ENCODE measurements around the gene FAM168A.
"Not testable (repeated sequence)": the region's sequence is repeated elsewhere in the genome, so short reads cannot be mapped to it uniquely, and the experiment has no call there.

The FAM168A gene

GRCh38 chr11:73592640-73593039 lies 5.3 kb downstream of the FAM168A start:
- DNase-seq, result no peak

DNA sequence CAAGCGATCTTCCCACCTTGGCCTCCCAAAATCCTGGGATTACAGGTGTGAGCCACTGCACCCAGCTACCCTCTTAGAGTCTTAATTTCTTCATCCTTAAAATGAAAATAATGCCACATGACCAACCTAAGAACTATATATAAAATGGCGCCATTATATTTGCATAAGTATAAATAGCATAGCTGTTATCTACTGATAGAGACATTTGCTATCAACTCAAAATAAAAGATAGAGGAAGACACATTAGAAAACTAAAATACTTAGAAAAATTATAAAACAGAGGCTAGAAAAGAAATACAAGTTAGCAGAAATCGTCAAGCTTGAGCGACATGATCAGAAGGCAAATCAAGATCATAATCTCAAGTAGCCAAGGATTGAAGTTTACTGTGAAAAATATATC lies 6.2 kb downstream of the FAM168A start:
- no peak for DNase-seq

GRCh38 chr11:73590991-73591390 lies 6.9 kb downstream of the FAM168A start:
- no peak for DNase-seq

DNA sequence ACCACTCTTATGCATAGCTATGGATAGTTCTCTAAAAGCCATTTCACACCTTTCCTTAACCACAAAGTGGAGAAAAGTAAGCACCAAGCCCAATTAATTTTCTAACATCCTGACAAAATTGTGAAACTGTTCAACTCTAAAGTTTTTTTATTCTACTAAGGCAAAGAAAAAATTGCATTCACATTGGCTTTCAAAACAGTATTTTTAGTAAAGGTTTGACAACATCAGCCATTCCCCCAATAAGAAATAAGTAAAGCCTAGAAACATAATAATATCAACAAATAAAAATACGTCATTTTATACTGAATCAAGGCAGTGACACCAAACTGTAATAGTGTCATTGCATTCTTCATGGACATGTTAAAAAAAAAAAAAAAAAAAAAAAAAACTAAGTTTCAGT lies 11.1 kb downstream of the FAM168A start:
- no peak for DNase-seq

DNA sequence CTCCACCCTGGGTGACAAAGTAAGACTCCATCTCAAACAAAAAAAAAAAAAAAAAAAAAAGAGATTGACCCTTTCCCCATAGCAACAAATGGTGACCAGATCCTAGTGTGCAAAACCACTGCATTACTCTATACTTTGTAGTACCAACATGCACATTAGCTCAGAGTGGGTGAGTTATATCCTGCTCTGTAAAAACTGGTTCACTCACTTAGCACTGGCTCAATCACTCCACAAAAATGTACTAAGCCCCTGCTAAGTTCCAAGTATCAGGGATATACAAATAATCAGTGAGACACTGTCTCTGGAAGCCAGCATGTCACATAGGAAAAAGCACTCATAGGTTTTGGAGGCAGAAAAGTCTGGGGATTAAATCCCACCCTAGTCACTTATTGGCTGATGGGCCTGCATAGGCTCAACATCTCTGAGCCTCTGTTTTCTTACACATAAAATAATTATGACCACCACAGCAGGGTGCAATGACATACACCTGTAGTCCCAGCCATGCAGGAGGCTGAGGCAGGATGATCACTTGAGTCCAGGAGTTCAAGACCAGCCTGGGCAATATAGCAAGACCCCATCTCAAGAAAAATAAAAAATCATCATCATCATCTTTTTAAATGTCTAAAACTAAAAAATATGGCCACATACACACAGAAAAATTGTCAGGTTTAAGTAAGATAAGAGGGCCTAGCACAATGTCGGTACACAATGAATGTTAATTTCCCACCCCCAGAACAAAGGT lies 11.9 kb downstream of the FAM168A start:
- no peak for DNase-seq

- no peak for DNase-seq
These were observed 13.1 kb downstream of the FAM168A start for GRCh38 chr11:73584831-73585230.

DNA sequence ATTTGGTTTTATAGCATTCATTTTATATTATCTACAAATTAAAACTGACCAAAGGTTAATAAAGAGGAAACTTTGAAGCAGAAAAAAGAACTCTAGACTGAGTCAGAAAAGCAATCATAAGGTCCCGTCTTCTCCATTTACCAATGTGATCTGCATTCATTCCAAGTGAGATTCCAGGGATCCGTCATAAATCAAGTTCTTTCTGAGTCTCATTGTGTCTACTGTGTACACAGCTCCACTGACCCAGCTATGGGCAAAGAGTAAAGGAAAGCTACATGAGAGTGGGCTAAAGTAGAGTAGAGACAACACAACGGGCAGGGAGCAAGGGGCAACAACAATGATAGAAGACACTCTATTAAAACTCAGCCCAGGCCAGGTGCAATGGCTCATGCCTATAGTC lies 15.3 kb downstream of the FAM168A start:
- DNase-seq, result no peak

DNA sequence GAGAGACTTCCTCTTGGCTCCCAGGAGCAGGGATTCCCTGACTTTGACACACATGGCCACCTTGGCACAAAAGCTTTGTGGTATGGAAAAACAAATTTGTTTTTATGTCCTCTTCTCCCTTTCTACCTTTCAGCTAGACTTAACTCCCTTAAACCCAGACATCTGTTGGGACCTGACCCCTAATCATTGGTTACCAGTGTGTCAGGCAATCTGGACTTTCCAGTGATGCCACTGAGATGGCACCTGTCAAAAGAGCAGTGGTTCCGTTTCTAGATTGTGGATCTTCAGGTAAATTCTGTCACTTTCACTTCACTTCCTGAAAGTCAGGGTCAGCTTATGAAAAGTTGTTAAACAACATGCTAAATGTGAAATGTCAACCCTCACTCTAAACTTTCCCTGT lies 17.2 kb downstream of the FAM168A start:
- not testable (repeated sequence) for DNase-seq

DNA sequence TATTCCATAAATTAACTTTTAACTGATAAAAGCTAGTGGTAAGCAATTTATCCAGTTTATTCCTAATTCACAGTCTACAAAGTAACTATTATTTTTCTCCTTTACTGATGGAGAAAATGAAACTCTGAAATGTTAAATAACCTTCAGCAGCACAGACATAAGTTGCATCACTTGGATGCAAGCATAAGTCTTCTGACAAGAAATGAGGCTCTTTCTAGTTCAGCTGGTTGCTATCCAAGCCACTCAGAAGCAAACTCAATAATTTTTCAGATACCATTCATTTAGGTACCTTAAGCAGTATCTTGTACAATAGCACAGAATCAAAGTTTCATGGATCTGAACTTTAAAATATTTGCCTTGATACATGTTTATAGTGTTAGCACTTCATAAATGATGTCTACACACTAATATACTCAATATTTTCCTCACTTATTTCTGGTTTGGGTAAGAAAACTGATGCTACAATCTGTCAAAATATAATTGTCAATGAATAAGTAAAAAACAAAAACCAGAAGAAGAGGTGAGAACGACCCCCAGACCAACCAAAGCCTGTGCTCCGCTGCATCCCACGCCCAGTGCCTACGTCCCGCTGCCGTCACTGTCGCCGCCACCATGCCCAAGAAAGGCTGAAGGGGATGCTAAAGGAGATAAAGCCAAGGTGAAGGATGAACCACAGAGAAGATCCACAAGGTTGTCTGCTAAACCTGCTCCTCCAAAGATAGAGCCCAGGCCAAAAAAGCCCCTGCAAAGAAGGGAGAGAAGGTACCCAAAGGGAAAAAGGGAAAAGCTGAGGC lies 18.1 kb downstream of the FAM168A start:
- DNase-seq, result no peak

GRCh38 chr11:73578592-73579185 lies 19.2 kb downstream of the FAM168A start:
- DNase-seq, result no peak

DNA sequence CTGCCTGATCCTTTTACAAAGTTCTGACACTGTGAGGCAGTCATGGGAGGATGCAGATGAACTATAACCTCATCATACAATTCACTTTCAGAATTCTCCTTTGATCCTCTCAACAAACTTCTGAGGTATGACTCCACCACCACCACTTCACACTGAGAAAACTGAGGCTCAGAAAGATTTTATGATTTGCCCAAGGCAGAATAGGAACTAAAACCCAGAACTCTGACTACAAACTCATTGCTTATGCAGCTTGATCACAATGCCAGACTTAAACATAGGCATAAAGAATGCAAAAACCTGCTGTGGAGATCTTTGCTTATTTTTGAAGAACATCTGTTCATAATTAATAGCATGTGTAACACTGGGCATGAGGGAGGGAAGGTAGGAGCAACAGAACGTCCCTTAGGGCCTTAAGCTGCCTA lies 20.4 kb downstream of the FAM168A start:
- DNase-seq, result no peak

- DNase-seq, result no peak
These were observed 21.7 kb downstream of the FAM168A start for GRCh38 chr11:73576185-73576614.

GRCh38 chr11:73571982-73572381 lies 25.9 kb downstream of the FAM168A start:
- not testable (repeated sequence) for DNase-seq

DNA sequence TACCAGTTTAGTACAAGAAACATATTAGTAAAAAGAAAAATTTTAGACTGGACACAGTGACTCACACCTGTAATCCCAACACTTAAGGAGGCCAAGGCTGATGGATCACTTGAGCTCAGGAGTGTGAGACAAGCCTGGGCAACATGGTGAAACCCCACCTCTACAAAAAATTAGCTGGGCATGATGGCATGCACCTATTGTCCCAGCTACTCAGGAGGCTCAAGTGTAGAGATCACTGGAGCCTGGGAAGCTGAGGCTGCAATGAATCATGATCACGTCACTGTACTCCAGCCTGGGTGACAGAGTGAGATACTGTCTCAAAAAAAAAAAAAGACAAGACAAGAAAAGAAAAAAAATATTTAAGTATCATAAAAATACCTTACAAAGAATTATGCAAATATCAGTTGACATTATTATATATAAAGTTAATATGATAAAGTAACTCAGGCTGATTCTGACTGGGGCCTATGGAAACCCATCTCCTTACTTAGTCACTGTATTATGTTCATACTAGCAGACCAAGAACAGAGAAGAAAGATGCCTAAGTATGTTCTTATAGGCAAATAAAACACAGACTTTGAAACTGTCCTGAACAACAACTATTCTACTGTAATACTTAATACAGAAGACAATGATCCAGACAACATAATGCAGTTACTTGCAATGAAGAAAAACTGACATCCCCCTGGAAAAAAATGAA lies 27.3 kb downstream of the FAM168A start:
- DNase-seq, result no peak

DNA sequence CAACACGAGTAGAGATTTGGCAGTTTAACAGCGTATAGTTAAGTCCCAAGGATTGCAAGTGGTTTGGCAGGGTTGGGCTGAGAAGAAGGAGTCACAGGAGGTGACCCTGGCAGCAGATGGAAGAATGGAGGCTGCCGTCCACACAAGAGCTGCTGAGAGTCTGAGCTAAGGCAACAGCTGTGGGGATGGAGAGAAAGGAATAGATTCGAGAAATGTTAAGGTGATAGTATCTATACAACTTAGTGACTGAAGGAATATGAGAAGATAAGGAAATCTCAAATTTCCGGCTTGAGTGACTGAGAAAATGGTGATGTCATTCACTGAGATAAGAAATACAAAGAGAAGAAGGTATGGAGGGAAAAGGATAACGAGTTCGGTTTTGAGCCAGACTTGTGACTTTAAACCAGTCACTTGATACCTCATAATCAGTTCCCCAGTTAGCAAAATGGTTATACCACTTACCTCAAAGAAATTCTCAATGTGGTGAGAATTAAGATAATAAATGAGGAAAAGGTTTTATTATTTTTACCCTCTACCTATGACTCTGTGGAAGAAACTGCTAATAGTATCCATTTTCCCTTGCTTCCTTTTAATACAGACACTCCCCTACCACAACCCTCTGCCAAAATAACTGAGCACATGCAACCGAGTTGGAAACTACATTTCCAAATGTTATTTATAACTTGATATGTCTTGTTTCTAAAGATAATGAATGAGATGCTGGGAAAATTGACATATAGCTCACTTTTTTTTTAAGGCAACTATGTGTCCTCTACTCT lies 30.7 kb downstream of the FAM168A start:
- no peak for DNase-seq

- no peak for DNase-seq
These were observed 31.5 kb downstream of the FAM168A start for GRCh38 chr11:73566422-73566821.

DNA sequence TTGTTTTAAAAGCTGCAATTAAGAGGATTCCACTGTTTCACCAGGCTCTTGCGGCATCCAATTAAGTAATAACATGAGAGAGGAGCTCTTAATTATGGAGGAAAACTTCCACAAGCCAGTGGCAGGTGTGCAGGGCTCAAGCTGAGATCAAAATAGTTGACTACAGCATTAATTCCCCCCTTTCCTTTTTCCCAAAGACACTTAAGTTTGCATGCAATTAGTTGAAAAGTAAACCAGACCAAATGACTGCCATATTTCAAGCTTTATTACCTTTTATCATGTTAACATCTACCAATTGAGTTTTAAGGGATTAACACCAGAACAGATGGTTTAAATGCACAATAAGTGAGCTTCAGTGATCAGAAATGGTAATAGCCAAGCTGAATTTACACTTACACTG lies 32.1 kb downstream of the FAM168A start:
- no peak for DNase-seq

DNA sequence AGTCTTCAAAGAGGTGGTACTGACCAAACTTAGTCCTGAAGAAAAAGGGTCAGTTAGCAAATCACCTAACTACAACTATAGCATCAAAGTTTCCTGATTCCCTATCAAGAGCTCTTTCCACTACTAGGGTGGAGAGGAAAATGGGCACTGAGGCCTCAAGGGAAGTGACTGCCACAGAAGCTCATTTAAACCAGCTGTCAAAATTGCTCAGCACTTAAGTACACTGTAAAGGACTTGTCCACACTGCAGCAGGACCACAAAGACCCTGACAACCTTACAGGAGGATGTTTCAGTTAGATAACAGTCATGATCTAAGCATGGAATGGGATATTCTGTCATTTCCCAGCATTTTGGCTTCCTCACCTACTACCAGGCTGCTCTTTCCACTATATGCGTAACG lies 33.0 kb downstream of the FAM168A start:
- DNase-seq, result no peak

GRCh38 chr11:73563539-73564200 lies 34.2 kb downstream of the FAM168A start:
- DNase-seq, result no peak

- no peak for DNase-seq
These were observed 38.2 kb downstream of the FAM168A start for GRCh38 chr11:73559743-73560142.

- no peak for DNase-seq
These were observed 40.9 kb downstream of the FAM168A start for GRCh38 chr11:73556966-73557365.

GRCh38 chr11:73555615-73556014 lies 42.3 kb downstream of the FAM168A start:
- no peak for DNase-seq

All from CD4-positive, alpha-beta T cell treated with Interleukin-4 for 1 hour (primary cell).